Measurements from ENCODE around the gene SLC24A3.

- TF ChIP-seq, protein P1, sequence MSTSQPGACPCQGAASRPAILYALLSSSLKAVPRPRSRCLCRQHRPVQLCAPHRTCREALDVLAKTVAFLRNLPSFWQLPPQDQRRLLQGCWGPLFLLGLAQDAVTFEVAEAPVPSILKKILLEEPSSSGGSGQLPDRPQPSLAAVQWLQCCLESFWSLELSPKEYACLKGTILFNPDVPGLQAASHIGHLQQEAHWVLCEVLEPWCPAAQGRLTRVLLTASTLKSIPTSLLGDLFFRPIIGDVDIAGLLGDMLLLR (CRISPR knock-in tag; IDR thresholded peaks at IDR 0.05): no peak
- no peak for TF ChIP-seq PBX2 (CRISPR knock-in tag; IDR thresholded peaks at IDR 0.05)
- no peak for TF ChIP-seq POLR2A (IDR thresholded peaks at IDR 0.05; ENCODE audit: insufficient read depth in 1 of 2, low read depth in 2 of 2, low read length in 2 of 2)
- TF ChIP-seq KLF15 (CRISPR knock-in tag; IDR thresholded peaks at IDR 0.05; ENCODE audit: borderline replicate concordance): no peak
- TF ChIP-seq ZNF407 (CRISPR knock-in tag; IDR thresholded peaks at IDR 0.05; ENCODE audit: not compliant biosample characterization): no peak
- TF ChIP-seq ZBTB34 (CRISPR knock-in tag; IDR thresholded peaks at IDR 0.05): no peak
- TF ChIP-seq, protein P2, sequence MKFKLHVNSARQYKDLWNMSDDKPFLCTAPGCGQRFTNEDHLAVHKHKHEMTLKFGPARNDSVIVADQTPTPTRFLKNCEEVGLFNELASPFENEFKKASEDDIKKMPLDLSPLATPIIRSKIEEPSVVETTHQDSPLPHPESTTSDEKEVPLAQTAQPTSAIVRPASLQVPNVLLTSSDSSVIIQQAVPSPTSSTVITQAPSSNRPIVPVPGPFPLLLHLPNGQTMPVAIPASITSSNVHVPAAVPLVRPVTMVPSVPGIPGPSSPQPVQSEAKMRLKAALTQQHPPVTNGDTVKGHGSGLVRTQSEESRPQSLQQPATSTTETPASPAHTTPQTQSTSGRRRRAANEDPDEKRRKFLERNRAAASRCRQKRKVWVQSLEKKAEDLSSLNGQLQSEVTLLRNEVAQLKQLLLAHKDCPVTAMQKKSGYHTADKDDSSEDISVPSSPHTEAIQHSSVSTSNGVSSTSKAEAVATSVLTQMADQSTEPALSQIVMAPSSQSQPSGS (CRISPR knock-in tag; IDR thresholded peaks at IDR 0.05): no peak
- no peak for TF ChIP-seq FOXK2 (IDR thresholded peaks at IDR 0.05)
- no peak for TF ChIP-seq TAF1 (CRISPR knock-in tag; IDR thresholded peaks at IDR 0.05)
- no peak for TF ChIP-seq NFIC (IDR thresholded peaks at IDR 0.05; ENCODE audit: low read length)
- no peak for TF ChIP-seq ZNF879 (CRISPR knock-in tag; IDR thresholded peaks at IDR 0.05)
- no peak for TF ChIP-seq MXD4 (CRISPR knock-in tag; IDR thresholded peaks at IDR 0.05)
- no peak for TF ChIP-seq CC2D1A (CRISPR knock-in tag; IDR thresholded peaks at IDR 0.05)
- TF ChIP-seq ZNF512 (CRISPR knock-in tag; IDR thresholded peaks at IDR 0.05): no peak
Measured at GRCh38 chr20:19304389-19304788, 91.9 kb downstream of the SLC24A3 start.
